Tibial nerve (tissue), 3 donors: ENCODE measurements around the gene PYGM.

ENCODE experiments used
- POLR2A ChIP-seq, 2 donors: fragments of 450-650 bp; IDR thresholded peaks; one replicate each; pipeline ENCODE4 v1.6.1; 2017; ENCODE audit warnings: antibody characterized with exemption in 2 of 2, mild to moderate bottlenecking in 2 of 2, moderate library complexity in 2 of 2
- TF ChIP-seq, protein P1 (sequence below), 5 experiments: fragments of 200-600 bp in 3 of 5; fragments of 450-650 bp in 2 of 5; sonication (generic) in 3 of 5; IDR thresholded peaks; one replicate each; pipeline ENCODE4 v1.5.1; 2016 to 2019; ENCODE audit warnings: antibody characterized with exemption in 5 of 5, mild to moderate bottlenecking in 3 of 5, moderate library complexity in 2 of 5

GRCh38 chr11:64744544-64745188, 15.1 kb downstream of the PYGM start:
- TF ChIP-seq, protein P1, sequence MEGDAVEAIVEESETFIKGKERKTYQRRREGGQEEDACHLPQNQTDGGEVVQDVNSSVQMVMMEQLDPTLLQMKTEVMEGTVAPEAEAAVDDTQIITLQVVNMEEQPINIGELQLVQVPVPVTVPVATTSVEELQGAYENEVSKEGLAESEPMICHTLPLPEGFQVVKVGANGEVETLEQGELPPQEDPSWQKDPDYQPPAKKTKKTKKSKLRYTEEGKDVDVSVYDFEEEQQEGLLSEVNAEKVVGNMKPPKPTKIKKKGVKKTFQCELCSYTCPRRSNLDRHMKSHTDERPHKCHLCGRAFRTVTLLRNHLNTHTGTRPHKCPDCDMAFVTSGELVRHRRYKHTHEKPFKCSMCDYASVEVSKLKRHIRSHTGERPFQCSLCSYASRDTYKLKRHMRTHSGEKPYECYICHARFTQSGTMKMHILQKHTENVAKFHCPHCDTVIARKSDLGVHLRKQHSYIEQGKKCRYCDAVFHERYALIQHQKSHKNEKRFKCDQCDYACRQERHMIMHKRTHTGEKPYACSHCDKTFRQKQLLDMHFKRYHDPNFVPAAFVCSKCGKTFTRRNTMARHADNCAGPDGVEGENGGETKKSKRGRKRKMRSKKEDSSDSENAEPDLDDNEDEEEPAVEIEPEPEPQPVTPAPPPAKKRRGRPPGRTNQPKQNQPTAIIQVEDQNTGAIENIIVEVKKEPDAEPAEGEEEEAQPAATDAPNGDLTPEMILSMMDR (IDR thresholded peaks at IDR 0.05) = no peak
- TF ChIP-seq POLR2A (IDR thresholded peaks at IDR 0.05) = no peak
